Measurements from ENCODE around the gene DGCR2.

The DGCR2 gene

GRCh38 chr22:19143967-19144400 is 21.8 kb upstream of the DGCR2 start:
- DNase-seq: no peak

GRCh38 chr22:19143212-19143611 is 21.0 kb upstream of the DGCR2 start:
- DNase-seq: no peak

GRCh38 chr22:19142394-19142793 is 20.2 kb upstream of the DGCR2 start:
- DNase-seq: no peak

- DNase-seq: no peak
These were observed 17.8 kb upstream of the DGCR2 start for GRCh38 chr22:19139974-19140373.

GRCh38 chr22:19139001-19139356 is 16.8 kb upstream of the DGCR2 start:
- no peak for DNase-seq

- no peak for DNase-seq
These were observed 16.2 kb upstream of the DGCR2 start for GRCh38 chr22:19138217-19139000.

GRCh38 chr22:19137384-19138216 is 15.4 kb upstream of the DGCR2 start:
- no peak for DNase-seq

- DNase-seq: no peak
These were observed 14.7 kb upstream of the DGCR2 start for GRCh38 chr22:19136915-19137314.

GRCh38 chr22:19134874-19135273 is 12.7 kb upstream of the DGCR2 start:
- DNase-seq: no peak

GRCh38 chr22:19134176-19134831 is 12.1 kb upstream of the DGCR2 start:
- DNase-seq: no peak

- no peak for DNase-seq
These were observed 11.3 kb upstream of the DGCR2 start for GRCh38 chr22:19133561-19133960.

GRCh38 chr22:19132693-19133400 is 10.6 kb upstream of the DGCR2 start:
- no peak for DNase-seq

GRCh38 chr22:19132153-19132552 is 9.9 kb upstream of the DGCR2 start:
- DNase-seq: no peak

- no peak for DNase-seq
These were observed 9.4 kb upstream of the DGCR2 start for GRCh38 chr22:19131685-19132015.

GRCh38 chr22:19130959-19131684 is 8.9 kb upstream of the DGCR2 start, which contains the start of gene TSSK2:
TSS of gene TSSK2 (plus strand) at chr22:19131308. CDS start at chr22:19131400, 92 bp downstream.
- DNase-seq: no peak

- no peak for DNase-seq
These were observed 7.7 kb upstream of the DGCR2 start for GRCh38 chr22:19129871-19130270.

- DNase-seq: no peak
These were observed 6.9 kb upstream of the DGCR2 start for GRCh38 chr22:19128946-19129727.

GRCh38 chr22:19128009-19128401 is 5.8 kb upstream of the DGCR2 start:
- no peak for DNase-seq

GRCh38 chr22:19127329-19128008 is 5.3 kb upstream of the DGCR2 start:
- DNase-seq: no peak

- no peak for DNase-seq
These were observed 4.4 kb upstream of the DGCR2 start for GRCh38 chr22:19126309-19127273.

Data from SHP77 treated with DMSO at 0.1 percent for 48 hours (cell line).